Measurements from ENCODE around the gene LHPP.

The LHPP gene

DNA sequence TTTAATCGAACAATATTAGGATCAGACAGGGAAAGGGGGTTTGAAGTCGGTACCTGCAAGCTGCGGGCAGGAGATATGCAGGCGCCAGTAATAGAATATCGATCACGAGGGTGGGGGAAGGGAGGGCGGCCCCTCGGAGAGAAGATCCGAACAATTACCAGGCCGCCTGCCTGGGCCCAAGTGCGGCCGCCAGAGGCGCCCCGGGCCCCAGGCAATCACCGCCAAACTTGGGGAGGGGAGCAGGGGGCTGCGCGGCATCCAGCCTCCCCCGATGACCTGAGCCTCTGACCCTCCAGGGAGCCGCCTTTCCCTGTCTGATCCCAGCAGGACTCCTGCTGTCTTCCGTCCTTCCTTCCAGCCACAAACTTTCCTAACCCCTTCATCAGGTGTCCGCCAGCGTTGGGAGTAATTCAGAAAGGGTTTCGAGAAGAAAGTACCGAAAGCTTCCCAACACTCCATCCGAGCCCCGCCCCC lies 12.9 kb upstream of the LHPP start:
- DNase-seq, result no peak

DNA sequence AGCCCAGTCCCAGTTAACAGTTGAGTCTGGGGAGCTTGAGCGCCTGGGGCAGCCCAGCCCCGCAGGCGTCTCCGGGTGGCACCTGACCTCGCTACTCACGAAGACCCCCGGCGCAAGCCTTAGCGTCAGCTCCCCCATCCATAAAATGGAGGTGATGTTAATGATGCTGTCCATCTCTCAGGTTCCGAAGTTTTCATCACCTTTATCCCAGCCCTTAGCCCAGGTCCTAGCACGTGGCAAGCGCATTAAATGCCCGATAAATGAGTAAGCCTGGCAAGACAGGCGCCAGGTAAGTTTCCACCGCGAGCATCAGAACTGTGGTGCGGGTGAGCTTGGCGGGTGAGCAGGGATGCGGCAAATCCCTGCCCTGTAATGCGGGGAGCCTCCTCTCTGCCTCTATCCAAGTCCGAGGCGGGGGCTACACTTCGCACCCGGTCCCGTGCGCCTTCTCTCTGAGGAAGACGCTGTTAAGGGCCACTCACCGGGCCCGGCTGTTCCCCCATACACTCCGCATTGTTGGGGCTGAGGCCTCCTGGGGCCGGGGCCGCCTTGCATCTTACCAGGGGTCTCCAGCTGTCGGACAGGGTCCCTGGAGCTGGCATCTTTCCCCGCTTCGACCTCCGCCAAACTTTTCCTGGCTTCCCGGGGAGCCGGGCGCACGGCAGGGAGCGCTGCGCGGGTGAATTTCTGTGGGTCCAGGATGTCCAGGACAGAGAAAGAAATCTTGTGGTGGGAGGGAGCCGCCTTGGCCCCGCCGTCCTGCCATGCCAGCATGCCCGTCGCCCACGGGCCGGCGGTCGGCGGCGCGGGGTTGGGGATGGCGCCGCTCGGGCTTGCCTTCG lies 12.2 kb upstream of the LHPP start:
- DNase-seq, result no peak

DNA sequence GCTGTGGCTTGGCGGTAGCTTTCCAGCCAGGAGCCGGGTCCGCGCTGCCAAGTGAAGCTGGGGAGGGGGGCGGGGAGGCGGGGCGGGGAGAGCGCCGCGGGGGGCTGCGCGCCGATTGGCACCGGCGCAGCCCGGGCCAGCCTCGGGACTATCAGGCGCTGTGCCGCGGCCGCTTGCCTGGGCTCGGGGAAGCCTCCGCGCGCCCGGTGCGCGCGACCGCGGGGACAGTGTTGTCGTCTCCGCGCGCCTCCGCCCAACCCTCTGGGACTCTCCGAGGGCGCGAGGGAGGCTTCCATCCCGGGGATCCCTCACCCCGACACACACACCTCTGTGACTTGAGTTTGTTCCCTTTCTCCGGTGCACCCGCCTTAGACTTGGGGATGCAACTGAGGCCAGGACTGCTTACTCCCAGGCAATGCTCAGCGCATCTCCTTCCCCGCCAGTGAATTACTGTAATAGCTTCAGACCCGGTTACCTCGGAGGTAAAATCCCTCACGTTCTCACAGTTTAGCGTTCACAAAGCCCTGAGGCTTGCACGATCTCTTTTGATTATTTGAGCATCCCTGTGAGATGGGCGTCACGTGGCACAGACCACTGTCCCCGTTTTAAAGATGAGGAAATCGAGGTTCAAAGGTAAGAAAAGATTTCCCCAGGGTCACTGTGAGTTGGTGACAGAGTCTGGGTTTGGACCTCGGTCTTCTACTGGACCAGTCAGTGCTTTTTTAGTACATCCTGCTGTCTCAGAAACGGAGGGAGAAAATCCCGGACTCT lies 11.4 kb upstream of the LHPP start, which contains the start of gene NKX1-2:
NKX1-2 (minus strand) TSS at position 24 of the 771 bp plus-strand sequence. CDS start 92 bp downstream, outside the sequence.
- DNase-seq, result no peak

DNA sequence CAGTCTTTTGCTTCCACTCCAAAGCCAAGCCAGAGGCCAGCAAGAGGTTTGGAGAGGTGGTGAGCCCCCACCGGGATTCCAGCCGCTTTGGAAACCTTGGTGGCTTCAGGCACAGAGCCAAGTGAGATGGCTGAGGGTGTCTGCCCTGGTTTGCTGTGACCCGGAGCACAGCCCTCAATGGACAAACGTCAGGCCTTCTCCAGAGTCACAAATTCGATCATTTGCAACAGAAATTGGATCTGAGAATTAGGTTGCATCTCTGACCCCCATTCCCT lies 10.9 kb upstream of the LHPP start:
- DNase-seq, result no peak

DNA sequence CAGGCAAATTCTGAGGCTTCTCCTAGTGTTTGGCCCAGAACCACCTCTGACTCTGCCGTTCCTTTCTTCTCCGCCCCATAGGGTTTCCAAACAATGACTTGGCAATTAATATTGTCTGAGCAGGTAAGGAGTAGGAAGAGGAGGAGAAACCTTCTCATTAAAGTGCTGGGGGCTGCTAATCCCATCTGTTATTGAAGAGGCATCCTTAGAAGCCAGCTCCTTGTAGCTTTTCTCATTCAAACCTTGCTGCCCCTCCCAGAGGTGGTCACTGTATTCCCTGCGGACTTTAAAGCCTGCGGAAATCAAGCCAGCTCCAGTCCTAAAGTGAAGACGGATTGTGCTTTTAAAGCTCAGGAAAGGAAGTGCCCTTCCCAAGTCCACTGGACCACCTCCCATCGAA lies 10.3 kb upstream of the LHPP start:
- DNase-seq, result no peak

DNA sequence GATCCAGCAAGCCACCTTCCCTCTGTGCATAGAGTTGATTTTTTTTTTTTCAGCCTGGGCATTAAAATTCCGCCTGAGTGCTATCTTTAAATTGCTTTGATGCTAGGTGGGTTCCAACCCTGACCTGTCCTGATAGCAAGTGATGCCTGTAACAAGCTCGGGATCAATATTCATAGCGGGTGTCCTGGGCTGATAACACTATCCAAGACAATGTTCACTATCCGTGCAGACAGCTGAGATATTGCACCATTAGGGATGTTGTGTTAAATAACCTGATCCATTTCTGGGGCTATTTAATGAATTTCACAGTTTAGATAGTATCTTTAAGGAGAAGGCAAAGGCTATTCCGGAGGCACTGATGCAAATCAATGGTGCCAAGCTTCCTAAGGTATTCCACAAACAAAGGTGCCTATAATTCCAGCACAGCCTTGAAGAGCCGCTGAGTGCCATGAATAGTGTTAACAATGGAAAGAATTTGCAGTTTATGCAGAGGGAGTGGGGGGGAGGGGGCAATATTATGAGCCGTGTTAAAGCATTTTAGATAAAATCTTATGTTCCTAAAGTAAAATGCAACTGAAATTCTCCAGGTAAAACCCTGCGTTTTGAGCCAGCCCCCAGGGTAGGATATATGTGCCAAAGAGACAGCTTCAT lies 7.5 kb upstream of the LHPP start:
- DNase-seq, result no peak

DNA sequence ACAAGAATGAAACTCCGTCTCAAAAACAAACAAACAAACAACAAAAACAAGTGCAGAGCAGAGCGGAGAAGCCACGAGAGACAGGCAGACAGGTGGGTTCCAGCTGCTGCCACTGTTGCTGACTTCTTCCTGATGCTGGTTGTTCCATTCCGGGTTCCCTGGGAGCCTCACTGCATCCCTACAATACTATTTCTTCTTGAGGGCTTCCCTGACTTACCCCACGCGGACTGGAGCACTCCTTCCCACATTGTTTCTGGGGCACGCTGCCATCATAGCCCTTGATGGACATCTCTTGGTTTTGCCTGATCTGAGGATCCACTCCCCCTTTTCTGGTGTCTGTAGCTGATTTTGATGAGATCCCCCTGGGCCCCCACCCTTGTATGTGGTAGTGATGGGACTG lies 6.2 kb upstream of the LHPP start:
- DNase-seq, result no peak

DNA sequence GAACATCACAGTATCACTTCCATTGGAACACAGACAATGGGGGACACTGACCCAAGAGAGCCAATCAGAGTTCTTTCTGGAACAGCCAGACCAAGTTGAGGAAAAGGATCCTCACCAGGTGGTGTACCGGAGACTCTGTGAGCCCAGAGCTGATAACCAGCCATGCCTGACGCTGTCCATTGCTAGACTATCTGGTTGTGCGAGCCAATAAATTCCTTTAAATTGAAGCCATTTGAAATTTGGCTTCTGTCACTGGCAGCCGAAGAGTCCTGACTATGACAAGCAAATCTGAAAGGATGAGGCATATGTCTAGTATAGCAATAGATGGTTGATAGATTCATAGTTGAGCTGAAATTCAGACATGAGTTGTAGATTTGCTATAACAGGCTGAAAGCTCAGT lies 3.1 kb upstream of the LHPP start:
- DNase-seq, result no peak

DNA sequence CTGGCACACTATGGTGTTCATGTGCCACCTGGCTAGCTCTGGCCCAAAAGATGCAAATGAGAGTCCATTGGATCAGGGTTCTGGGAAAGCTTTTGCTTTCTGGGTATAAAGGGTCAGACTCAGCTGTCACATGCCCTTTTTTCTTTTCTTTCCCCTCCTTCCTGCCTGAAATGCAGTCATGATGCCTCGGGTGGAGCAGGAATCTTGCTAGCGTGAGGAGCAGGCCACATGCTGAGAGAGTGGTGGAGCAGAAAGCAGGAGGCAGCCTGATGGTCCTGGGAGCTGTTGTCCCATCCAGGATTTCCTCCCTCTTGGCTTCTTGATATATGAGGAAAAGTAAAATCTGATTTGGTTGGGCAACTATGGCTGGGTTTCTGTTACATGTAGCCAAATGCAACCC lies 2.7 kb upstream of the LHPP start:
- DNase-seq, result no peak

DNA sequence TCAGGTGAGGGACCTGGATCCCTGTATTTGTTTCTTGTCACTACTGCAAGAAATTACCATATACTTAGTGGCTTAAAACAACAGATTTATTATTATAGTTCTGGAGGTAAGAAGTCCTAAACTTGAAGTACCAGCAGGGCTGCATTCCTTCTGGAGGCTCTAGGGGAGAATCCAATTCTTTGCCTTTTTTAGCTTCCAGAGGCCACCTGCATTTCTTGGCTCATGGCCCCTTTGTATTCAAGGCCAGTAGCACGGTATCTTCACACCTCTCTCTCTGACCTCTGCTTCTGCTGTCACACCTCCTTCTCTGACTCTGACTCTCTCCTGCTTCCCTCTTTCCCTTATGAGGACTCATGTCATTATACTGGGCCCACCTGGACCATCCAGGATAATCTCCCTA lies 2.2 kb upstream of the LHPP start:
- no peak for DNase-seq

DNA sequence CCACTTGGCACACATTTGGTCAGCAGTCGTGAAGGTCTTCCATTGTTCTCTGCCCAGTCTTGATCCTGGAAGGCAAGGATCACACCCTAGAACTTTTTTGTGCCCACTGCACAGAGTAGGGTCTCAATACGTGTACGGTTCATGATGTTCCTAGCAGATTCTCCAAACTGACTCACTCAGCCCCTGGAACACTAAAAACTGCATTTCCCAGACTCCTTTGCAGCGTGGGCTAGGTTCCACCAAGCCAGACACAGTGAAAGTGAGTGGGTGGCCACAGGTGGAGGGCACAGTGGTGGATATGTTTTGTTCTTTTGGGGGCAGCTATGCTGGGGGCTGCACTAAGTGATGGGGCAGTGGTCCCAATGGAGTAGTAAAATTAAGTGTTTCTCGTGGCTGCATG lies 1.5 kb upstream of the LHPP start:
- DNase-seq, result no peak

DNA sequence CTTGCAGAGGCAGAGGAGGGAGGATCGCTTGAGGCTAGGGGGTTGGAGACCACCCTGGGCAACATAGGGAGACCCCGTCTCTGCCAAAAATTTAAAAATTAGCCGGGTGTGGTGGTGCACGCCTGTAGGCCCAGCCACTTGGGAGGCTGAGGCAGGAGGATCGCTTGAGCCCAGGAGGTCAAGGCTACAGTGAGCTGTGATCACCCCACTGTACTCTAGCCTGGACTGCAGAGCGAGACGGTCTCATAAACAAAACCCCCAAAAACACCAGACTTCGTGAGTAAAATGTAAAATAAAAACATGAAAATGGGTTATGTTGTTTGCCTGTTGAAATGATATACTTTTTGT lies 699 bp downstream of the LHPP start:
- no peak for DNase-seq

DNA sequence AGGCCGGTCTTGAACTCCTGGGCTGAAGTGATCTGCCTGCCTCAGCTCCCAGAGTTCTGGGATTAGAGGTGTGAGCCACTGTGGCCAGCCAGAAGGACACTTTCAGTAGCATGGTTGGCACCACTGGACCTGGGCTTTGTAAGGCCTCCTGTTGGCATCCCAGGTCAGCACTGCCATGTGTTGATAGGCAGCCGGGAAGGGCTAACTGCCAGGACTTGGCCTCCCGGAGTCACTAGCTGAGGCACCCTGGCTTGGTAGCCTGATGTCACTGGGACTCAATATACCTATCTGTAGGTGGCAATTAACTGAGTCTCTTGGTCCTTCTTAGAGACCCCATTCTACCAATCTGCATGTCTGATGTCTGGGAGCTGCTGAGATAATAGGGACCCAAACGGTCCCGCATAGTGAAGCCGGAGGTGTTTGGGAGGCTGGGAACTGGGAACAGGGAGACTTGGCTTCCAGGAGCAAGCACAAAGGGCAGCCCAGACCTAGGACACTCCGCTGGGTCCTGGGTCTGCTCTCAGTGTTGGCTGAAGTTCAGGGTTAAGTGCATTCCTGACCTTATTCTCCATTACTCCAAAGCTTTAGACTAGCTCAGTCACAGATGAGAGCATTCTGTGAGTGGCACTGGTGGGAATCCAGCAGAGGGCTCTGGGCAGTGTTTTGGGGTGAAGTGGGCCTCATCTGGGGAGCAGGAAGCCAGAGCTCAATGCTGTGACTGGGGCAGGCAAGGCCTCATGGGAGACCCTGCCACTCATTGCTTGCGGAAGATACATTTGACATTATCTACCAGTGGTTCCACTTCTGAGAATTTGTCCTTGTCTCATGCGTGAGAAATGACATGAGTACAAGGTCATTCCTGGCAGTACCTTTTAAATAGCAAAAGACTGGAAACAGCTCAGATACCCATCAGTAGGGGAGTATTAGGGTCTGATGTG lies 2.7 kb downstream of the LHPP start:
- DNase-seq, result no peak

DNA sequence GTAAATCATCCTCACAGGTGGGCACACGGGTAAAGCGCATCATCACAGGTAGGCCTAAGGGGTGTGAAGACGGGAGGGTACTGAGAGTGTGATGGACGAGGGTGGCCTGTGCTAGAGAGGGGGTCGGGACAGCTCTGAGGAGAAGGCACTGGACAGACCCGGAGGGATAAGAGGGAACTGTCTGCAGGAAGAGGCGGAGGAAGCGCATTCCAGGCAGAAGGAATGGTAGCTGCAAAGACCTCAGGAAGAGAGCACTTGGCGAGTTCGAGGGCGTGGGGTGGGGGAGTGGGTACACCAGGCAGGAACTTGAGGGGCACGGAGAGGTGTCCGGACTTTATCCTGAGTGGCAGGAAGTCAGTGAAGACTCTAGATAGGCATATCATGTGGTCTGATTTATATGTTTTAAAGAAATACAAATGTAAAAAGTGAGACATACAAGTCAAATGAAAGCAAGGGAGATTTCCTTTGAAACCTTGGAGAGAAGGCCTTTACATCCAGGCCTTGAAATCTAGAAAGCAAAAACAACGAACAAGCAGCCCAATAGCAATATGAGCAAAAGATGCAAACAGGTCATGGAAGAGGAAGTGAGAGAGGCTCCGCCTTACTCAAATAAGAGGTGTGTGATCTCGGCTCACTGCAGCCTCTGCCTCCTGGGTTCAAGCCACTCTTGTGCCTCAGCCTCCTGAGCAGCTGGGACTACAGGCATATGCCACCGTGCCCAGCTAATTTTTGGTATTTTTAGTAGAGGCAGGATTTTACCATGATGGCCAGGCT lies 3.6 kb downstream of the LHPP start:
- DNase-seq, result no peak

DNA sequence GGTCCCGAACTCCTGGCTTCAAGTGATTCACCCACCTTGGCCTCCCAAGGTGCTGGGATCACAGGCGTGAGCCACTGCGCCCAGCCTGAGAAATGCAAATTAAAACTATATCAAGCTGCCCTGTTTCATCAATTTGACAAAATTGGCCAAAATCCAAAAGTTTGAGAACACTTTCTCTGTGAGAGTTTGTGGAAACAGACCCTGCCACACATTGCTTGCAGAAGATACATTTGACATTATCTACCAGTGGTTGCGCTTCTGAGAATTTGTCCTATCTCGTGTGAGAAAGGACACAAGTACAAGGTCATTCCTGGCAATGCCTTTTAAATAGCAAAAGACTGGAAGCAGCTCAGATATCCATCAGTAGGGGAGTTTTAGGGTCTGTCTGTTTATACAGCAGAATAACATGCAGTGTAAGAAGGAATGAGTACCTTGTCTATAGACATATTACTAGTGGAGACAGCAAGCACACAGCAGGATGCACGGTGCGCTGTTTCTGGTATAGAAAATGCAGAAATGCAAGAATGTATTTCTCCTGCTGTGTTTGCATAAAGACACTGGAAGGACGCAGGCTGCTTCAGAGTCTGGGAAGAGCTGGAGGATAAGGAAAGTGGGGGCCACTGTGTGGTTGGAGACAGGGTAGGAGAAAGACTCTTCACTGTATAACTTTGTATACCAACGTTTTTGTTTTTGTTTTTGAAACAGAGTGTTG lies 4.3 kb downstream of the LHPP start:
- no peak for DNase-seq

DNA sequence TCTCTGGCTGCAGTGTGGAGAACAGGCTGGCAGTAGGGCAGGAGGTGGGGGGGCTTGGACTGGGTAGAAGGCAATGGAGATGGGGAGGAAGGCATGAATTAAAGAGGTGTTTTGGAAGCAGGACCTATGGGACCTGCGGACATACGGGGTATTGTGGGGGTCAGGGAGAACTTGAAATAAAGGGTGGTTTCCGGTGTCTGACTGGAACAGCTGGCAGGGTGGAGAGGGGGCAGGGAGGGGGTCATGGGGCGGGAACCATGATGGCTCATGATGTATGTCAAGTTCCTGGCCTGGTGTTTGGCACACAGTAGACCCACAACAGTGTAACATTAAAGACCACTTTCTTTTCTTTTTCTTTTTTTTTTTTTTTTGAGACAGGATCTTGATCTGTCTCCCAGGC lies 5.5 kb downstream of the LHPP start:
- DNase-seq, result no peak

DNA sequence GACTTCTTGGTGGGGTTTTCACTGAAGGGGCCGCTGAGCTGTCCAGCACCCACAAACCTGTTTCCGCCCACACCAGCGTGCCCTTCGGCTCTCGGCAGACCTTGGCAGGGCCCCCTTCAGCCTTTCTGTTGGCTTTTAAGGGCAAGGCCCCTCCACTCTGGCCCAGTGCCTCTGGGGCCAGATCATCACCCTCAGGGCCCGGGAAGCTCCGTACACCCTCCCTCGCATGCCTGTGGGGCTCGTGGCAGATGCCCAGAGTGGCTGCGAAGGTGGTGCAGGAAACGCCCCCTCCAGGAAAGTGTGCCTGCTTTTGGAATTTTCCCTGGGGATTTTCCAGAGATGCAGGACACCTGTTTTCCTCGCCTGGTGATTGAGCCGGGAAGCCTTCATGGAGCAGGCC lies 7.0 kb downstream of the LHPP start:
- DNase-seq, result no peak

DNA sequence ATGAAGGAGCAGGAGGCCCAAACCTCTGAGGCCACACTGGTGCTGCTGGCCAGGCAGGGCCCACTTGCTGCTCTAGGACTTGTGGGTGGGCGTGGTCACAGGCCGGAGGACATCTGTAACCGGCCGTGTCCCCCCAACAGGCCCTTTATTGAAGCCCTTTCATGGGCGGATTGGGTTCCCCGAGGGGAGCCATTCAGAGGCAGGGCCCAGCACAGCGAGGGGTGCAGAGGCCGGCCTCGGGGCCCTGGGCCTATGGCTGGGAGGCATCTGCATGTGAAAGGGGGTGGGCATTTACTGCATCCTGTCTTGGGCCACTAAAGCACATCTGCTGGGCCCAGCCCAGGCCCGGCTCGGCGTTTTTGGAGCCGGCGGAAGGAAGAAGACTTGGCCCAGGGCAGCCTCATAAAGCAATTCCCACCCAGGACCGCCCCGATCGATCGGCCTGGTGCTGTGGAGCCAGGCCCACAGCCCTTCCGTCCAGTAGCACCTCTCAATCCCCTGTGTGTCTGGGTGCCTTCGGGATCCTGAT lies 8.4 kb downstream of the LHPP start:
- DNase-seq, result no peak

DNA sequence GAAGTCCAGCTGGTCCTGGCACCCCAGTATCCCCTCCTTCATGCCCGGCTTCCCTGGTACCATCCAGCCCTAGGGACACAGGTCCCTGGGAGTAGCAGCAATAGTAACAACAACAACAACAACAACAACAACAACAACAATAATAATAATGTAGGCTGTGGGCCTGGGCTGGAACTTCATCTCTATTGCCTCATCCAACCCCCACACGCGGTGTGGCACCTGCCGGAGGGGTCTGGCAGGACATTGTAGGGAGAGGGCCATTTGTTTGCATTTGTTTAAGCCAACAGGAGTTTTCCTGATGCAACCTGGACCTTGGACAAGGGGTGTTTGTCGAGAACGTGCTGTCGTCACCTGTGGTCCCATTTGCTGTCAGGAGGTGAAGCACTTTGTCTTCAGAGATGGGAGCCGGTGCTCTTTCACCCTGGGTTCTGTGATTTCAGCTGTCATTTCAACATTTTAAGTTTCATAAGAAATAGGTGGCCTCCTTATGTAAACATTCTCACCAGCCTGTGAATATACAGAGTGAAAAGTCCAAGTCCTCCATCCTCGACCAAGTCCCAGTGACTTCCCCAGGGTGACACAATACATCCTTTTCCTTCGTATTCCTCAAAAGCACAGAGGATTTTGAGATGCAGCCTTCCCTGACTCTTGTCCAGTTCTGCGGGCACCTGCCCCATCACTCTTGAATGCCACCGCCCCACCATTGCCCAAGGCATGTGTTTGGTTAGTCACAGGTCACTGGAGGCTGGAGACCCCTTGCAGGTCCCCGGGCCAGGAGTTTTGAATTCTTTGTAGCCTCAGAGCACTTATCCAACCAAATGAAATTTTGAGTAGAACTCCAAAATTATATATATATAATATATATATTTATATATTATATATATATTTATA lies 9.2 kb downstream of the LHPP start:
- no peak for DNase-seq

DNA sequence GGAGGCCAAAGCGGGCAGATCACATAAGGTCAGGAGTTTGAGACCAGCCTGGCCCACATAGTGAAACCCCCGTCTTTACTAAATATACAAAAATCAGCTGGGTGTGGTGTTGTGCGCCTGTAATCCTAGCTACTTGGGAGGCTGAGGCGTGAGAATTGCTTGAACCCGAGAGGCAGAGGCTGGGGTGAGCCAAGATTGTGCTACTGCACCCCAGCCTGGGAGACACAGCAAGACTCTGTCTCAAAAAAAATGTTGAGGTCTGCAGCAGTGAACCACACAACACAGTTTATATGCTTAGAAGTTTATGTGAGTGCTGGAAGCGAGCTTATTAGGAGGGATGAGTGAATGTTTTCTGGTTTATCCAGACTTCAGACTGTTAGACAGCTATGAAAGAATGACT lies 10.4 kb downstream of the LHPP start:
- no peak for DNase-seq
